HCT116 (cell line): ENCODE data around the gene FGF8. TPM values are rescaled to one million over a fixed set of nuclear protein-coding genes. Genes with fewer than 3 reads are reported as not detected.

Source experiments
- ATAC-seq: fragments of 200-7000 bp; cut with Tn5 transposase; 2 replicates; pipeline ENCODE4 v1.9.1; 2020; ENCODE audit warnings: mild to moderate bottlenecking, moderate library complexity
- BruUV-seq: library from RNA; stranded (reverse); fragments of 400-500 nt; replicated peaks from 2 replicates; lab custom pipeline; 2021; lab: Mats Ljungman, UMichigan
- CTCF ChIA-PET: fragments of 300-600 bp; sonication (Branson Sonifier 250); formaldehyde crosslinking; loops from one replicate; lab custom pipeline; 2021; ENCODE audit warnings: antibody characterized with exemption; lab: Charles Lee
- POLR2A ChIA-PET: fragments of 300-600, 350-600 bp; sonication (Branson Sonifier 250); formaldehyde crosslinking; loops from one replicate; lab custom pipeline; 2021; ENCODE audit warnings: antibody characterized with exemption; lab: Charles Lee
- RAD21 ChIA-PET, 2 experiments: fragments of 300-600 bp; sonication (Branson Sonifier 250); formaldehyde crosslinking; loops; one replicate each; lab custom pipeline; 2023; ENCODE audit warnings: low total read pairs in 2 of 2; ENCODE audit not compliant: uncharacterized antibody in 2 of 2, unreplicated experiment in 2 of 2, low non-redundant PET in 1 of 2; lab: Charles Lee
- DNase-seq: peaks from one replicate; pipeline ENCODE4 v3.0.0-alpha.2; 2010; ENCODE audit warnings: low read depth, low spot score
- H2AFZ ChIP-seq: fragments of 200-600 bp; shearing (Covaris generic), sonication (generic); 2 replicates; pipeline ENCODE4 v1.6.1; 2017; ENCODE audit warnings: low read depth, mixed run types, mixed read lengths, antibody characterized with exemption, low read length; ENCODE audit not compliant: poor library complexity, severe bottlenecking
- H3K27ac ChIP-seq: 2 replicates; pipeline ENCODE4 v1.5.1; 2012; ENCODE audit warnings: low read depth, low read length
- H3K27me3 ChIP-seq: fragments of 200-600 bp; sonication (generic); 2 replicates; pipeline ENCODE4 v1.6.1; 2016; ENCODE audit warnings: mixed run types, low read length, mixed read lengths; ENCODE audit not compliant: insufficient read depth
- H3K36me3 ChIP-seq, 2 experiments: fragments of 200-500 bp in 1 of 2; fragments of 200-600 bp in 1 of 2; sonication (Bioruptor generic) in 1 of 2; sonication (generic) in 1 of 2; 2 replicates each; pipeline versions ENCODE4 v1.5.1 to v1.6.1; 2014 to 2016; ENCODE audit warnings: low read length in 2 of 2, inconsistent platforms in 1 of 2, mixed read lengths in 1 of 2, mixed run types in 1 of 2; ENCODE audit not compliant: insufficient read depth in 2 of 2, control insufficient read depth in 1 of 2
- H3K4me1 ChIP-seq, 2 experiments: fragments of 200-600 bp in 1 of 2; sonication (generic) in 1 of 2; 2 replicates each; pipeline versions ENCODE4 v1.5.1 to v1.6.1; 2012 to 2017; ENCODE audit warnings: low read length in 2 of 2, inconsistent platforms in 1 of 2, mild to moderate bottlenecking in 1 of 2, mixed read lengths in 1 of 2, mixed run types in 1 of 2, moderate library complexity in 1 of 2; ENCODE audit not compliant: insufficient read depth in 2 of 2, control insufficient read depth in 1 of 2
- H3K4me2 ChIP-seq: fragments of 200-600 bp; sonication (generic); 2 replicates; pipeline ENCODE4 v1.6.1; 2017; ENCODE audit warnings: mixed run types, low read length, mixed read lengths
- H3K4me3 ChIP-seq, 2 experiments: fragments of 200-600 bp in 1 of 2; sonication (generic) in 1 of 2; replicated peaks in 1 of 2; 2 replicates each; pipeline ENCODE4 v1.5.1; 2011 to 2016; ENCODE audit warnings: low read length in 2 of 2, control low read depth in 1 of 2, low read depth in 1 of 2, mild to moderate bottlenecking in 1 of 2, mixed read lengths in 1 of 2, mixed run types in 1 of 2
- H3K79me2 ChIP-seq: fragments of 200-600 bp; sonication (generic); 2 replicates; pipeline ENCODE4 v1.6.1; 2017; ENCODE audit warnings: mild to moderate bottlenecking, mixed run types, low read length, moderate library complexity, mixed read lengths; ENCODE audit not compliant: insufficient read depth
- H3K9ac ChIP-seq: fragments of 200-600 bp; sonication (generic); 2 replicates; pipeline ENCODE4 v1.6.1; 2016; ENCODE audit warnings: low read length, mixed read lengths
- H3K9me2 ChIP-seq: fragments of 200-600 bp; sonication (generic), shearing (Covaris generic); 2 replicates; pipeline ENCODE4 v1.6.1; 2017; ENCODE audit warnings: mixed run types, mild to moderate bottlenecking, moderate library complexity; ENCODE audit not compliant: insufficient read depth
- H3K9me3 ChIP-seq, 2 experiments: fragments of 200-500 bp in 1 of 2; fragments of 200-600 bp in 1 of 2; sonication (Bioruptor generic) in 1 of 2; sonication (generic) in 1 of 2; 2 replicates each; pipeline ENCODE4 v1.6.1; 2014 to 2017; ENCODE audit warnings: low read length in 2 of 2, mixed read lengths in 2 of 2, inconsistent platforms in 1 of 2, low read depth in 1 of 2, mild to moderate bottlenecking in 1 of 2, mixed run types in 1 of 2, moderate library complexity in 1 of 2; ENCODE audit not compliant: control insufficient read depth in 1 of 2, insufficient read depth in 1 of 2
- H4K20me1 ChIP-seq: fragments of 200-600 bp; sonication (generic), shearing (Covaris generic); 2 replicates; pipeline ENCODE4 v1.6.1; 2017; ENCODE audit warnings: mixed run types, mild to moderate bottlenecking, moderate library complexity; ENCODE audit not compliant: insufficient read depth
- CTCF ChIP-seq, 3 experiments: fragments of 200-600 bp in 1 of 3; sonication (generic) in 1 of 3; IDR thresholded peaks in 2 of 3; conservative IDR thresholded peaks in 1 of 3; 2 replicates each; pipeline ENCODE4 v1.5.1; 2012 to 2017; ENCODE audit warnings: low read depth in 2 of 3, low read length in 2 of 3, antibody characterized with exemption in 1 of 3, borderline replicate concordance in 1 of 3, control low read depth in 1 of 3, mild to moderate bottlenecking in 1 of 3, mixed read lengths in 1 of 3, mixed run types in 1 of 3, moderate library complexity in 1 of 3; ENCODE audit not compliant: insufficient read depth in 1 of 3
- EZH2 ChIP-seq: fragments of 200-600 bp; sonication (generic); IDR thresholded peaks from 2 replicates; pipeline ENCODE4 v1.6.1; 2017; ENCODE audit warnings: antibody characterized with exemption, mixed run types
- EZH2phosphoT487 ChIP-seq: fragments of 200-600 bp; IDR thresholded peaks from 2 replicates; pipeline ENCODE4 v1.6.1; 2018; ENCODE audit warnings: antibody characterized with exemption, borderline replicate concordance
- FOSL1 ChIP-seq: IDR thresholded peaks from 2 replicates; pipeline ENCODE4 v1.6.1; 2012; ENCODE audit warnings: low read depth
- JUND ChIP-seq: IDR thresholded peaks from 2 replicates; pipeline ENCODE4 v1.6.1; 2012
- MAX ChIP-seq: IDR thresholded peaks from 2 replicates; pipeline ENCODE4 v1.6.1; 2012
- RAD21 ChIP-seq: IDR thresholded peaks from 2 replicates; pipeline ENCODE4 v1.6.1; 2012; ENCODE audit warnings: low read depth, mild to moderate bottlenecking
- REST ChIP-seq: IDR thresholded peaks from 2 replicates; pipeline ENCODE4 v1.6.1; 2012; ENCODE audit warnings: low read depth
- ZNF274 ChIP-seq: fragments of 200-500 bp; sonication (Bioruptor generic); IDR thresholded peaks from 2 replicates; pipeline ENCODE4 v1.6.1; 2014; ENCODE audit warnings: mild to moderate bottlenecking, low read depth, low read length, inconsistent platforms
- intact Hi-C: fragments of 100-400 bp; cut with micrococcal nuclease; formaldehyde crosslinking; loops from 2 replicates; pipeline ENCODE4 v1.10.0; 2022
- total RNA-seq: library from RNA; stranded (reverse); gene quantifications from one replicate; pipeline ENCODE4 v1.2.1, GENCODE V29; 2021; ENCODE audit not compliant: unreplicated experiment

Gene FGF8
- total RNA-seq, 1 experiment from 2014 or later = 2.7 TPM

- no peak overlapping the region for H3K4me2 ChIP-seq
- H3K9ac ChIP-seq = no peak overlapping the region
- H3K4me3 ChIP-seq = no peak overlapping the region
- ChIA-PET POLR2A (no interaction called here), RAD21 (no interaction called here), CTCF (no interaction called here)
- TF ChIP-seq FOSL1 (no peak), JUND (no peak), RAD21 (no peak), MAX (no peak), REST (no peak), CTCF (IDR thresholded peaks at IDR 0.05 in 2 of 3, conservative IDR thresholded peaks at IDR 0.05 in 1 of 3; ENCODE audit: borderline replicate concordance in 1 of 3, insufficient read depth in 1 of 3, low read depth in 2 of 3, low read length in 2 of 3) (no peak), EZH2phosphoT487 (no peak), ZNF274 (no peak), EZH2 (no peak)
- BruUV-seq = no TSS peak
- H3K27ac ChIP-seq = no peak overlapping the region
- H3K36me3 ChIP-seq = no peaks in the 10 kb centered on the region
- no peaks in the 10 kb centered on the region for H4K20me1 ChIP-seq
- no peak for DNase-seq
- H3K4me1 ChIP-seq = no peaks in the 10 kb centered on the region
- no peaks in the 10 kb centered on the region for H3K9me2 ChIP-seq
- intact Hi-C loops = no loop called here
- no peak for ATAC-seq
- no peaks in the 10 kb centered on the region for H3K79me2 ChIP-seq
- H2AFZ ChIP-seq = no peak overlapping the region
- H3K9me3 ChIP-seq = no peaks in the 10 kb centered on the region
- peaks cover 11% of the 10 kb centered on the region; the same call in 1 of the 2 replicates for H3K27me3 ChIP-seq
Observed at GRCh38 chr10:101766306-101766705, 9.6 kb downstream of the FGF8 start.
